H9 (cell line): Measurements from ENCODE around the gene ARID1B. TPM values are rescaled to one million over a fixed set of nuclear protein-coding genes. Genes with fewer than 3 reads are reported as not detected.

Experiments used
- DNase-seq: peaks from one replicate; pipeline ENCODE4 v3.0.0-alpha.2; 2017
- H2AFZ ChIP-seq: one replicate; pipeline ENCODE4 v1.6.1; 2013; ENCODE audit warnings: mild to moderate bottlenecking, low read length, control low read depth, moderate library complexity
- H2AK5ac ChIP-seq: 2 replicates; pipeline ENCODE4 v1.6.1; 2013; ENCODE audit warnings: low read length, control low read depth, mixed read lengths; ENCODE audit not compliant: insufficient read length
- H2BK120ac ChIP-seq: one replicate; pipeline ENCODE4 v1.6.1; 2013; ENCODE audit warnings: low read depth, mild to moderate bottlenecking, low read length, control low read depth, inconsistent platforms; ENCODE audit not compliant: poor library complexity, severe bottlenecking
- H2BK12ac ChIP-seq: 2 replicates; pipeline ENCODE4 v1.6.1; 2013; ENCODE audit warnings: low read length, control low read depth, mixed read lengths, low read depth; ENCODE audit not compliant: insufficient read length
- H2BK15ac ChIP-seq: 2 replicates; pipeline ENCODE4 v1.6.1; 2013; ENCODE audit warnings: low read depth, low read length, control low read depth
- H2BK20ac ChIP-seq: one replicate; pipeline ENCODE4 v1.6.1; 2013; ENCODE audit warnings: low read depth, mild to moderate bottlenecking, low read length, control low read depth, inconsistent platforms; ENCODE audit not compliant: poor library complexity, severe bottlenecking
- H2BK5ac ChIP-seq: 2 replicates; pipeline ENCODE4 v1.6.1; 2013; ENCODE audit warnings: low read length, control low read depth, mixed read lengths; ENCODE audit not compliant: insufficient read length
- H3K14ac ChIP-seq: 2 replicates; pipeline ENCODE4 v1.6.1; 2013; ENCODE audit warnings: low read length, control low read depth; ENCODE audit not compliant: insufficient read depth
- H3K18ac ChIP-seq: 2 replicates; pipeline ENCODE4 v1.6.1; 2013; ENCODE audit warnings: low read depth, mild to moderate bottlenecking, mixed read lengths, low read length, control low read depth; ENCODE audit not compliant: insufficient read length
- H3K23ac ChIP-seq: 2 replicates; pipeline ENCODE4 v1.6.1; 2013; ENCODE audit warnings: low read length, control low read depth, mixed read lengths, low read depth; ENCODE audit not compliant: insufficient read length
- H3K23me2 ChIP-seq: 2 replicates; pipeline ENCODE4 v1.6.1; 2013; ENCODE audit warnings: low read depth, mild to moderate bottlenecking, mixed read lengths, low read length, control low read depth; ENCODE audit not compliant: insufficient read length, poor library complexity, severe bottlenecking
- H3K27ac ChIP-seq: 2 replicates; pipeline ENCODE4 v1.5.1; 2013; ENCODE audit warnings: low read length, control low read depth, mixed read lengths, low read depth; ENCODE audit not compliant: insufficient read length
- H3K27me3 ChIP-seq: 2 replicates; pipeline ENCODE4 v1.6.1; 2013; ENCODE audit warnings: low read length, control low read depth, inconsistent platforms; ENCODE audit not compliant: insufficient read depth
- H3K4ac ChIP-seq: 2 replicates; pipeline ENCODE4 v1.6.1; 2013; ENCODE audit warnings: low read depth, mild to moderate bottlenecking, control low read depth, inconsistent platforms, low read length, moderate library complexity
- H3K4me1 ChIP-seq: 2 replicates; pipeline ENCODE4 v1.6.1; 2013; ENCODE audit warnings: low read length, control low read depth, inconsistent platforms; ENCODE audit not compliant: insufficient read depth
- H3K4me2 ChIP-seq: 2 replicates; pipeline ENCODE4 v1.6.1; 2013; ENCODE audit warnings: low read length, control low read depth, mixed read lengths; ENCODE audit not compliant: insufficient read length, insufficient read depth
- H3K56ac ChIP-seq: 2 replicates; pipeline ENCODE4 v1.6.1; 2013; ENCODE audit warnings: low read depth, mild to moderate bottlenecking, mixed read lengths, low read length, control low read depth; ENCODE audit not compliant: insufficient read length
- H3K79me1 ChIP-seq: 2 replicates; pipeline ENCODE4 v1.6.1; 2013; ENCODE audit warnings: low read depth, mild to moderate bottlenecking, moderate library complexity, low read length, control low read depth, inconsistent platforms; ENCODE audit not compliant: insufficient read depth, poor library complexity, severe bottlenecking
- H3K79me2 ChIP-seq: 2 replicates; pipeline ENCODE4 v1.6.1; 2013; ENCODE audit warnings: low read length, control low read depth, inconsistent platforms; ENCODE audit not compliant: insufficient read depth
- H3K9ac ChIP-seq: 2 replicates; pipeline ENCODE4 v1.6.1; 2013; ENCODE audit warnings: low read length, control low read depth, mixed read lengths; ENCODE audit not compliant: insufficient read length; ENCODE audit errors: extremely low read depth
- H3K9me3 ChIP-seq: one replicate; pipeline ENCODE4 v1.6.1; 2013; ENCODE audit warnings: low read depth, low read length, inconsistent platforms; ENCODE audit not compliant: control insufficient read depth
- H3T11ph ChIP-seq: one replicate; pipeline ENCODE4 v1.6.1; 2013; ENCODE audit warnings: mild to moderate bottlenecking, low read length, control low read depth, inconsistent platforms
- H4K20me1 ChIP-seq: one replicate; pipeline ENCODE4 v1.6.1; 2013; ENCODE audit not compliant: control insufficient read depth, insufficient read length, insufficient read depth
- H4K5ac ChIP-seq: 2 replicates; pipeline ENCODE4 v1.6.1; 2013; ENCODE audit warnings: low read depth, mild to moderate bottlenecking, mixed read lengths, low read length, control low read depth; ENCODE audit not compliant: insufficient read length
- H4K8ac ChIP-seq: replicated peaks from 2 replicates; pipeline ENCODE4 v1.6.1; 2013; ENCODE audit warnings: low read length, control low read depth, mixed read lengths, low read depth; ENCODE audit not compliant: insufficient read length
- H4K91ac ChIP-seq: 2 replicates; pipeline ENCODE4 v1.6.1; 2013; ENCODE audit warnings: low read depth, mild to moderate bottlenecking, moderate library complexity, mixed read lengths, low read length, control low read depth; ENCODE audit not compliant: insufficient read length
- H3K27ac Mint-ChIP-seq, 3 experiments: 2 replicates in 2 of 3; 3 replicates in 1 of 3; pipeline ENCODE4 v1.8.0; 2020 to 2021; ENCODE audit warnings: mixed read lengths in 3 of 3, mild to moderate bottlenecking in 1 of 3, moderate library complexity in 1 of 3
- H3K27me3 Mint-ChIP-seq: 2 replicates; pipeline ENCODE4 v1.8.0; 2021; ENCODE audit warnings: low read depth, mild to moderate bottlenecking, moderate library complexity, mixed read lengths
- H3K36me3 Mint-ChIP-seq, 3 experiments: 2 replicates in 2 of 3; 3 replicates in 1 of 3; pipeline ENCODE4 v1.8.0; 2020 to 2021; ENCODE audit warnings: low read depth in 3 of 3, mixed read lengths in 3 of 3; ENCODE audit not compliant: insufficient read depth in 1 of 3
- H3K4me1 Mint-ChIP-seq, 2 experiments: 2 replicates each; pipeline ENCODE4 v1.8.0; 2020; ENCODE audit warnings: mixed read lengths in 2 of 2
- H3K4me3 Mint-ChIP-seq, 2 experiments: 2 replicates in 1 of 2; 3 replicates in 1 of 2; pipeline ENCODE4 v1.8.0; 2020 to 2021; ENCODE audit warnings: mild to moderate bottlenecking in 2 of 2, mixed read lengths in 2 of 2, moderate library complexity in 1 of 2
- H3K9me3 Mint-ChIP-seq, 2 experiments: 2 replicates in 1 of 2; 3 replicates in 1 of 2; pipeline ENCODE4 v1.8.0; 2020; ENCODE audit warnings: mild to moderate bottlenecking in 2 of 2, mixed read lengths in 2 of 2, moderate library complexity in 1 of 2
- CTCF ChIP-seq: fragments of 200-600 bp; sonication (generic); conservative IDR thresholded peaks from 3 replicates; pipeline ENCODE4 v1.8.0; 2021; ENCODE audit warnings: antibody characterized with exemption, mild to moderate bottlenecking
- WGBS: extraction: QIAGEN DNeasy Blood & Tissue Kit; methylation state at CpG from one replicate; pipeline ENCODE4 v1.1.7; 2013; ENCODE audit warnings: missing lambda C conversion rate, low lambda C conversion rate, mixed read lengths; ENCODE audit not compliant: insufficient read length; ENCODE audit errors: extremely low coverage; 5-methylcytosine and 5-hydroxymethylcytosine counted together
- total RNA-seq: library from RNA; stranded (reverse); gene quantifications from 2 replicates; pipeline ENCODE4 v1.2.1, GENCODE V29; 2021

The ARID1B gene
- total RNA-seq, 1 experiment from 2014 or later, result 88.2 TPM

GRCh38 chr6:156950084-156950483 lies 172.9 kb downstream of the ARID1B start:
- Histone ChIP-seq H3K4me1 (peaks cover 20% of the 10 kb centered on the region), H2BK12ac (no peak overlapping the region), H3K23ac (no peak overlapping the region), H3K4ac (no peak overlapping the region), H2BK15ac (no peak overlapping the region), H4K5ac (no peak overlapping the region), H3K4me2 (no peak overlapping the region), H3K23me2 (no peaks in the 10 kb centered on the region), H4K20me1 (no peaks in the 10 kb centered on the region), H3K27ac (no peak overlapping the region), H3K79me1 (no peaks in the 10 kb centered on the region), H2BK20ac (no peak overlapping the region), H4K8ac (no peak overlapping the region), H3K9me3 (no peaks in the 10 kb centered on the region), H3K56ac (no peak overlapping the region), H2BK120ac (no peak overlapping the region), H3K79me2 (peaks cover 19% of the 10 kb centered on the region; the same call in 1 of the 2 replicates), H3K18ac (no peak overlapping the region), H3K27me3 (no peaks in the 10 kb centered on the region), H3T11ph (no peak overlapping the region), H2AK5ac (no peak overlapping the region), H3K14ac (no peak overlapping the region), H4K91ac (no peak overlapping the region), H2AFZ (no peak overlapping the region), H2BK5ac (no peak overlapping the region), H3K9ac (no peak overlapping the region)
- peaks cover 58 to 60% of the 10 kb centered on the region in 2 experiments for H3K4me1 Mint-ChIP-seq
- DNase-seq, result no peak
- H3K27ac Mint-ChIP-seq, result peak overlapping the region in 2 of 3 experiments; percentile 37 to 39; a peak in 1 of 7 replicates
- no peaks in the 10 kb centered on the region for H3K9me3 Mint-ChIP-seq
- no peak overlapping the region for H3K4me3 Mint-ChIP-seq
- H3K36me3 Mint-ChIP-seq, result no peaks in the 10 kb centered on the region; a peak in 1 of 7 replicates
- no peaks in the 10 kb centered on the region for H3K27me3 Mint-ChIP-seq
- TF ChIP-seq CTCF, result no peak
- WGBS, result no CpG with 5 or more reads among the region's 2 CpGs
